ENCODE data around the gene RPS5.

DNA sequence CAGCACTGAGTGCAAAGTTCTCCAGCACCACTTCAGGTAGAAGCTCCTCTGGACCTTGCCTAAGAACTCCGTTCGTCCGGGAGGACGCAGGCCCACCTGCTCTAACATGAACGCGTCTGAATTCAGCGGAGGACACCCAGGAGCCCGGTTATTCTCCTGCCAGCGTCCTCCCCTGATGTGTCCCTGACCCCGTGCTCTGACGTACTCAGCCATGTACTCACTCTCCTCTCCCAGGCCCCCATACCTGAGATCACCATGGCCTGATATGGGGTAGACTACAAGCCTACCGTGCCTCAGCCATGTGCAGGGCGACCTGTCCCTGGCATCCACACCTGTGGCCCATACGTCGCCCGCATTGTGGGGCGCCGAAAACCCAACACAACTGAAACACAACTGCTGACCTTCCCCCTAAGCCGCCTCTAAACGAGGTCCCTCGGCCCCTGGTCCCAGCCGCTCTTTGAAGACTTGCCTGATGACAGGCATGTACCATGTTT, 20.6 kb downstream of the RPS5 start:
- TF ChIP-seq, protein P1, sequence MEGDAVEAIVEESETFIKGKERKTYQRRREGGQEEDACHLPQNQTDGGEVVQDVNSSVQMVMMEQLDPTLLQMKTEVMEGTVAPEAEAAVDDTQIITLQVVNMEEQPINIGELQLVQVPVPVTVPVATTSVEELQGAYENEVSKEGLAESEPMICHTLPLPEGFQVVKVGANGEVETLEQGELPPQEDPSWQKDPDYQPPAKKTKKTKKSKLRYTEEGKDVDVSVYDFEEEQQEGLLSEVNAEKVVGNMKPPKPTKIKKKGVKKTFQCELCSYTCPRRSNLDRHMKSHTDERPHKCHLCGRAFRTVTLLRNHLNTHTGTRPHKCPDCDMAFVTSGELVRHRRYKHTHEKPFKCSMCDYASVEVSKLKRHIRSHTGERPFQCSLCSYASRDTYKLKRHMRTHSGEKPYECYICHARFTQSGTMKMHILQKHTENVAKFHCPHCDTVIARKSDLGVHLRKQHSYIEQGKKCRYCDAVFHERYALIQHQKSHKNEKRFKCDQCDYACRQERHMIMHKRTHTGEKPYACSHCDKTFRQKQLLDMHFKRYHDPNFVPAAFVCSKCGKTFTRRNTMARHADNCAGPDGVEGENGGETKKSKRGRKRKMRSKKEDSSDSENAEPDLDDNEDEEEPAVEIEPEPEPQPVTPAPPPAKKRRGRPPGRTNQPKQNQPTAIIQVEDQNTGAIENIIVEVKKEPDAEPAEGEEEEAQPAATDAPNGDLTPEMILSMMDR (IDR thresholded peaks at IDR 0.05) = no peak
- TF ChIP-seq ZFX (IDR thresholded peaks at IDR 0.05; ENCODE audit: borderline replicate concordance) = no peak
